ENCODE results near the gene ARHGEF4.
A peak's percentile ranks its signal among the peaks of the same experiment; 100 is the strongest.

ARHGEF4 gene

GRCh38 chr2:131027566-131028528, 191.1 kb downstream of the ARHGEF4 start:
- H3K27me3 ChIP-seq (ENCODE audit: insufficient read depth, low read length) = no peaks in the 10 kb centered on the region
- 91% methylated on average over 12 of the region's 12 CpGs for WGBS

GRCh38 chr2:131029812-131030211, 193.1 kb downstream of the ARHGEF4 start:
- Histone ChIP-seq H3K4me3 (ENCODE audit: low read length) (no peak overlapping the region), H3K4me1 (ENCODE audit: insufficient read depth, low read length) (no peaks in the 10 kb centered on the region), H3K36me3 (ENCODE audit: insufficient read depth, low read length) (no peaks in the 10 kb centered on the region), H3K27ac (ENCODE audit: low read depth, low read length) (no peak overlapping the region), H3K27me3 (ENCODE audit: insufficient read depth, low read length) (peaks cover 18% of the 10 kb centered on the region), H3K9me3 (ENCODE audit: insufficient read depth, low read depth, low read length) (no peaks in the 10 kb centered on the region), H3K9ac (ENCODE audit: low read depth, low read length) (no peak overlapping the region)
- 82% methylated on average over 8 of the region's 8 CpGs for WGBS

More at GRCh38 chr2:131027566-131028528, 191.1 kb downstream of the ARHGEF4 start:
- Histone ChIP-seq H3K4me1 (ENCODE audit: insufficient read depth, low read length) (no peaks in the 10 kb centered on the region), H3K27ac (ENCODE audit: low read depth, low read length) (no peak overlapping the region), H3K9ac (ENCODE audit: low read depth, low read length) (no peak overlapping the region), H3K9me3 (ENCODE audit: insufficient read depth, low read depth, low read length) (no peaks in the 10 kb centered on the region), H3K4me3 (ENCODE audit: low read length) (no peak overlapping the region), H3K36me3 (ENCODE audit: insufficient read depth, low read length) (no peaks in the 10 kb centered on the region)

GRCh38 chr2:131030478-131030971, 193.8 kb downstream of the ARHGEF4 start:
- no peak overlapping the region for H3K4me3 ChIP-seq (ENCODE audit: low read length)
- no peaks in the 10 kb centered on the region for H3K36me3 ChIP-seq (ENCODE audit: insufficient read depth, low read length)
- H3K9me3 ChIP-seq (ENCODE audit: insufficient read depth, low read depth, low read length) = no peaks in the 10 kb centered on the region
- H3K4me1 ChIP-seq (ENCODE audit: insufficient read depth, low read length) = no peaks in the 10 kb centered on the region
- H3K27ac ChIP-seq (ENCODE audit: low read depth, low read length) = no peak overlapping the region
- WGBS = 90% methylated on average over 13 of the region's 13 CpGs
- no peak overlapping the region for H3K9ac ChIP-seq (ENCODE audit: low read depth, low read length)
- peaks cover 24% of the 10 kb centered on the region for H3K27me3 ChIP-seq (ENCODE audit: insufficient read depth, low read length)

DNA sequence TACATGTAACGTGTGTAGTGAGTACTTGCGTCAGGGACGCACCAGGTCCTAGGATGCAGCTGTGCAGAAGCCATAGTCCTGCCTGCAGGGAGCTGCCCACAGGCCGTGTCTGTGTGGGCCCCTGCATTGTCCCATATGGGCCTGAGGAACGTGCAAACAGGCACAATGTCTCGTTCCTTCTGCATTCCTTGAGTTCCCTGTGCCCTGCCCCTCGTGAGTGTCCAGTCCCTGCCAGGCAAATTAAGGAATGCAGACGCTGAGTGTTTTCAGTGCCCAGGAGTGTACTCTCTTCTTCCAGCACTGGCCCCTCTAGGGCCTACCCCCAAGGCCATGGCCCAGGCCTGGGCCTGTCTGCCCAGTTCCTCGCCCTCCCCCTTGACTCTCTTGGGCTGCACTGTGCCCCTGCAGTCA, 194.7 kb downstream of the ARHGEF4 start:
- WGBS = 85% methylated on average over 9 of the region's 9 CpGs
- Histone ChIP-seq H3K36me3 (ENCODE audit: insufficient read depth, low read length) (no peaks in the 10 kb centered on the region), H3K27me3 (ENCODE audit: insufficient read depth, low read length) (peaks cover 32% of the 10 kb centered on the region), H3K4me3 (ENCODE audit: low read length) (no peak overlapping the region), H3K9ac (ENCODE audit: low read depth, low read length) (no peak overlapping the region), H3K27ac (ENCODE audit: low read depth, low read length) (no peak overlapping the region), H3K4me1 (ENCODE audit: insufficient read depth, low read length) (no peaks in the 10 kb centered on the region), H3K9me3 (ENCODE audit: insufficient read depth, low read depth, low read length) (no peaks in the 10 kb centered on the region)

DNA sequence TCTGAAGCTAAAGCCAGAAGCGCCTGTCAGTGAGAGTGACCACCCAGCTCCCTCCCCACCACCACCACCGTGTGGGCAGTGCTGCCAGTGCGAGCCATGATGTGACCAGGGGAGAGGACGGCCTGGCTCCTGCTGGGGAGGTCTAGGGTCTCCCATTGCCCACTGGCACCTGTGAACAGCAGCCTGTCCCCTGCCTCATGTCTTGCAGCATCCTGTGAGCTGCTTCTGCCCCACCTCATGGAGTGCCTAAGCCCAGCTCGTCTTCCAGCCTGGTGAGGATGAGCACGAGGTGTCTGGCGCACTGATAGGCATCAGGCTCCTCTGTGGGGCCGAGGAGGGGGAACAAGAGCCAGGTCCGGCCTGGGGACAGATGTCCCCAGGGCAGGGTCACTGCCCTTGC, 195.2 kb downstream of the ARHGEF4 start:
- H3K9ac ChIP-seq (ENCODE audit: low read depth, low read length) = no peak overlapping the region
- H3K9me3 ChIP-seq (ENCODE audit: insufficient read depth, low read depth, low read length) = no peaks in the 10 kb centered on the region
- no peak overlapping the region for H3K4me3 ChIP-seq (ENCODE audit: low read length)
- WGBS = 75% methylated on average over 9 of the region's 9 CpGs
- no peaks in the 10 kb centered on the region for H3K4me1 ChIP-seq (ENCODE audit: insufficient read depth, low read length)
- H3K27me3 ChIP-seq (ENCODE audit: insufficient read depth, low read length) = peaks cover 33% of the 10 kb centered on the region
- H3K36me3 ChIP-seq (ENCODE audit: insufficient read depth, low read length) = no peaks in the 10 kb centered on the region
- no peak overlapping the region for H3K27ac ChIP-seq (ENCODE audit: low read depth, low read length)

DNA sequence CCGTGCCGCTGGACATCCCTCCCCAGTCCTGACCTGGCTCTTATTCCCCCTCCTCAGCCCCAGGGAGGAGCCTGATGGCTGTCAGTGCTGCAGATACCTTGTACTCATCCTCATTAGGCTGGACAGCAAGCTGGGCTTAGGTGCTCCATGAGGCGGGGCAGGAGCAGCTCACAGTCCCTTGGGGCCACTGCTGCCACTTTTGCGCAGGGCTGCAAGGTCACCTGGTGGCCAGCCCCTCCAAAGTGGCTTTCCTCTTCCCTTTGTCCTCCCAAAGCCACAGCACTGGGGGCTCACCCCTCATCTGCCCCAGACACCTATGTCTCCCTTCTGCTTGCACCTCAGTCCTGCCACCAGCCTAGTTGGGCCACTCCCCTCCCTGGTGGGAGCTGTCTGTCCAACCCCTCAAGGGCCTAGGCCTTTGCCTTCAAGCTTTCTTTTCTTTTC, 195.7 kb downstream of the ARHGEF4 start:
- Histone ChIP-seq H3K9me3 (ENCODE audit: insufficient read depth, low read depth, low read length) (no peaks in the 10 kb centered on the region), H3K4me1 (ENCODE audit: insufficient read depth, low read length) (no peaks in the 10 kb centered on the region), H3K9ac (ENCODE audit: low read depth, low read length) (no peak overlapping the region), H3K36me3 (ENCODE audit: insufficient read depth, low read length) (no peaks in the 10 kb centered on the region), H3K4me3 (ENCODE audit: low read length) (no peak overlapping the region), H3K27ac (ENCODE audit: low read depth, low read length) (no peak overlapping the region), H3K27me3 (ENCODE audit: insufficient read depth, low read length) (peaks cover 35% of the 10 kb centered on the region)
- 87% methylated on average over 4 of the region's 4 CpGs for WGBS

- no peak overlapping the region for H3K27ac ChIP-seq (ENCODE audit: low read depth, low read length)
- H3K9me3 ChIP-seq (ENCODE audit: insufficient read depth, low read depth, low read length) = no peaks in the 10 kb centered on the region
- peaks cover 35% of the 10 kb centered on the region for H3K27me3 ChIP-seq (ENCODE audit: insufficient read depth, low read length)
- H3K36me3 ChIP-seq (ENCODE audit: insufficient read depth, low read length) = no peaks in the 10 kb centered on the region
- no peak overlapping the region for H3K9ac ChIP-seq (ENCODE audit: low read depth, low read length)
- H3K4me3 ChIP-seq (ENCODE audit: low read length) = no peak overlapping the region; the same call in 1 of the 2 replicates
- 81% methylated on average over 1 of the region's 1 CpG for WGBS
- H3K4me1 ChIP-seq (ENCODE audit: insufficient read depth, low read length) = no peaks in the 10 kb centered on the region
These were observed 197.0 kb downstream of the ARHGEF4 start for GRCh38 chr2:131033786-131034121.

GRCh38 chr2:131034122-131035051, 197.7 kb downstream of the ARHGEF4 start:
- Histone ChIP-seq H3K4me1 (ENCODE audit: insufficient read depth, low read length) (no peaks in the 10 kb centered on the region), H3K27ac (ENCODE audit: low read depth, low read length) (no peak overlapping the region), H3K27me3 (ENCODE audit: insufficient read depth, low read length) (peaks cover 35% of the 10 kb centered on the region), H3K36me3 (ENCODE audit: insufficient read depth, low read length) (no peaks in the 10 kb centered on the region), H3K4me3 (ENCODE audit: low read length) (peak overlapping the region; percentile 70), H3K9me3 (ENCODE audit: insufficient read depth, low read depth, low read length) (no peaks in the 10 kb centered on the region), H3K9ac (ENCODE audit: low read depth, low read length) (peak overlapping the region; percentile 73)
- 9% methylated on average over 61 of the region's 61 CpGs for WGBS

GRCh38 chr2:131035112-131035825, 198.6 kb downstream of the ARHGEF4 start:
- no peaks in the 10 kb centered on the region for H3K36me3 ChIP-seq (ENCODE audit: insufficient read depth, low read length)
- peaks cover 35% of the 10 kb centered on the region for H3K27me3 ChIP-seq (ENCODE audit: insufficient read depth, low read length)
- H3K4me3 ChIP-seq (ENCODE audit: low read length) = peak overlapping the region; percentile 70
- no peaks in the 10 kb centered on the region for H3K4me1 ChIP-seq (ENCODE audit: insufficient read depth, low read length)
- no peaks in the 10 kb centered on the region for H3K9me3 ChIP-seq (ENCODE audit: insufficient read depth, low read depth, low read length)
- no peak overlapping the region for H3K27ac ChIP-seq (ENCODE audit: low read depth, low read length)
- 8% methylated on average over 65 of the region's 65 CpGs for WGBS
- H3K9ac ChIP-seq (ENCODE audit: low read depth, low read length) = peak overlapping the region; percentile 73

- H3K9ac ChIP-seq (ENCODE audit: low read depth, low read length) = no peak overlapping the region
- peaks cover 35% of the 10 kb centered on the region for H3K27me3 ChIP-seq (ENCODE audit: insufficient read depth, low read length)
- H3K4me1 ChIP-seq (ENCODE audit: insufficient read depth, low read length) = no peaks in the 10 kb centered on the region
- H3K4me3 ChIP-seq (ENCODE audit: low read length) = peak overlapping the region; percentile 70
- no peaks in the 10 kb centered on the region for H3K9me3 ChIP-seq (ENCODE audit: insufficient read depth, low read depth, low read length)
- 0 out of 2 replicates have a peak, but pooled peaks cover 2% of the 10 kb centered on the region for H3K36me3 ChIP-seq (ENCODE audit: insufficient read depth, low read length)
- H3K27ac ChIP-seq (ENCODE audit: low read depth, low read length) = no peak overlapping the region
- 69% methylated on average over 10 of the region's 10 CpGs for WGBS
These were observed 199.1 kb downstream of the ARHGEF4 start for GRCh38 chr2:131035826-131036231.

Measured in HUES64 (cell line).